AG09319 (cell line): ENCODE measurements around the gene AURKAIP1.
A peak's percentile ranks its signal among the peaks of the same experiment; 100 is the strongest.

Experiments
- DNase-seq: peaks from one replicate; pipeline ENCODE4 v3.0.0-alpha.2; 2010; ENCODE audit warnings: low read depth; ENCODE audit errors: extremely low read depth
- TF ChIP-seq, protein P1 (sequence below): IDR thresholded peaks from 2 replicates; pipeline ENCODE4 v1.5.1; 2011; ENCODE audit warnings: low read depth, mild to moderate bottlenecking, inconsistent platforms, low read length, moderate library complexity

AURKAIP1 gene

GRCh38 chr1:1402072-1402900 is 27.3 kb upstream of the AURKAIP1 start:
- DNase-seq: no peak
- TF ChIP-seq, protein P1, sequence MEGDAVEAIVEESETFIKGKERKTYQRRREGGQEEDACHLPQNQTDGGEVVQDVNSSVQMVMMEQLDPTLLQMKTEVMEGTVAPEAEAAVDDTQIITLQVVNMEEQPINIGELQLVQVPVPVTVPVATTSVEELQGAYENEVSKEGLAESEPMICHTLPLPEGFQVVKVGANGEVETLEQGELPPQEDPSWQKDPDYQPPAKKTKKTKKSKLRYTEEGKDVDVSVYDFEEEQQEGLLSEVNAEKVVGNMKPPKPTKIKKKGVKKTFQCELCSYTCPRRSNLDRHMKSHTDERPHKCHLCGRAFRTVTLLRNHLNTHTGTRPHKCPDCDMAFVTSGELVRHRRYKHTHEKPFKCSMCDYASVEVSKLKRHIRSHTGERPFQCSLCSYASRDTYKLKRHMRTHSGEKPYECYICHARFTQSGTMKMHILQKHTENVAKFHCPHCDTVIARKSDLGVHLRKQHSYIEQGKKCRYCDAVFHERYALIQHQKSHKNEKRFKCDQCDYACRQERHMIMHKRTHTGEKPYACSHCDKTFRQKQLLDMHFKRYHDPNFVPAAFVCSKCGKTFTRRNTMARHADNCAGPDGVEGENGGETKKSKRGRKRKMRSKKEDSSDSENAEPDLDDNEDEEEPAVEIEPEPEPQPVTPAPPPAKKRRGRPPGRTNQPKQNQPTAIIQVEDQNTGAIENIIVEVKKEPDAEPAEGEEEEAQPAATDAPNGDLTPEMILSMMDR: peak; percentile 71

- no peak for DNase-seq
- TF ChIP-seq, protein P1: no peak
Observed at GRCh38 chr1:1401457-1402010, 26.5 kb upstream of the AURKAIP1 start.

DNA sequence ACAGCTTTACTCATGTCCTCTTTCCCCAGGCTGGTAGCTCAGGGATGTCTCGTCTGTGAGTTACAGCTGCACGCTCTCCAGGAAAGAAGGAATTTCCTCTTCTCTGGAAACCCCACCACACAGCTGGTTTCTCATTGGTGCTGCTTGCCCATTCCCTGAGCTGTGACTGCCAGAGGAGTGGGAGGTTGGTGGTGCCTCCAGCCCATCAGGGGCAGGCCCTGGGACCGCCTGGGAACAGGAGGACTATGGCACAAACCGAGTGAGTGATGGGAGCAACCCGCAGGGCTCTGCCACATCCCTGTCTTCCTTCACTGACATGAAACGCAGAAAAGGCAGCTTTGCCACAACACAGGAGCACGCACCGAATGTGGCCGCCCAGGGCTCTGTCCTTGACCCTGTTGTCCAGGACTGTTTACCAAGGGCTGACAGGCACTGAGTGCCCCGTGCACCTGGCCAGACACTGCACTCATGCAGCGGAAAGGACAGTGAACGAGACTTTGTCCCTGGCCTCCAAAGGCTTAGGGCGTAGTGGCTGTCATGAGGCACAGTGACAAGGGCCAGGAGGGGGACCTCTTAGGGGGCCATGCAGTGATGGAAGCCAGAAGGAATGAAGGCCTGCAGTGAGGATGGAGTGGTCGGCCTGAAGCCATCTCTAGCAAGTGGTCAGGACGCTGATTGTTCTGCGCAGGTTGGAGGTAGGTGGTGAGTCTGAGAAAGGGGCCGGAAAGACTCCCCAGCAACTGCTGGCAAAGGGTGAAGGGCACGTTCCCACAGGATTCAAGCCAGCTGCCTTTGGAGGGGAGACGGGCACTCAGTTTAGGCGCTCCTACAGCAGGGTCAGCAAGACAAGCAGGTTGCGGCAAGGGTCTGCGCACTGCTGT is 25.8 kb upstream of the AURKAIP1 start:
- TF ChIP-seq, protein P1: no peak
- DNase-seq: no peak

GRCh38 chr1:1399872-1400575 is 25.0 kb upstream of the AURKAIP1 start:
- TF ChIP-seq, protein P1: no peak
- DNase-seq: no peak

DNA sequence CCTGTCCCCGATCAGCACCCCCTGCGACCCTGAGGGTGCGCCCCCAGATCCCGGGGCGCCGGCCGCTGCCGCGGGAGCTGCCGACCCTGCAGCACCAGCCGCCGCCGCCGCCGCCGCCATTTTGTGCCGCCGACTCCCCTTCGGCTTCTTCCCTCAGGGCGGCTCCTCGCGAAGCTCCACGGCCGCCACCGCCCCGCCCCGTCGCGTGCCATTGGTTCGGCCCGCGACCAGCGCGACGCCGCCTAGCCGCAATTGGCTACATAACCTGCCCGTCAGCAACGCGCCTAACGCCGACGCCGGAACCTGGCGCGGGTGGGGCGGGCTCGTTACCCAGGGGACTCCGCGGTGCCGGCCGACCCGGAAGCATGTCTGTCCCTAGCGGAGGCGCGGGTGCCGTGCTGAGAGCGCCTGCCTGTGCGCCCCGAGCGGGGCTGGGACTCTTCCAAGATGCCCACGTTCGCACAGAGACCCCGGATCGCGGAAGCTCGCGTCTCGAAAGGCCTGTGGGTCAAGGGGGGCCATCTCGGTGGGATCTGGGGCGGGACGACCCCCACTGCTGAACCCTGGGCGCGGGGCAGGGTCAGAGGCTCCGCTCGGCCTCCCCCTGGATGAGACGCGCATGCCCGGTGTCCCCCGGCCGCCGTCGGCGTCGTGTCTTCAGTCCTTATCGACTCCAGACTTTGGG is 24.3 kb upstream of the AURKAIP1 start, which contains the start of gene CCNL2:
Gene CCNL2, minus strand, starts transcription at position 149 of the 685 bp plus-strand sequence. Its CDS starts 29 bp downstream, at position 120.
- peak; percentile 98 for DNase-seq
- TF ChIP-seq, protein P1: peak; percentile 43

GRCh38 chr1:1398677-1399186 is 23.7 kb upstream of the AURKAIP1 start:
- no peak for DNase-seq
- TF ChIP-seq, protein P1: no peak
